GM18517 (cell line): ENCODE measurements around the gene RBM28.

Source experiments
- ATAC-seq: cut with Tn5 transposase; IDR thresholded peaks from one replicate; pipeline ENCODE4 v1.9.1; 2021; ENCODE audit warnings: mild to moderate bottlenecking, moderate library complexity; ENCODE audit not compliant: unreplicated experiment

RBM28 gene, protein sequence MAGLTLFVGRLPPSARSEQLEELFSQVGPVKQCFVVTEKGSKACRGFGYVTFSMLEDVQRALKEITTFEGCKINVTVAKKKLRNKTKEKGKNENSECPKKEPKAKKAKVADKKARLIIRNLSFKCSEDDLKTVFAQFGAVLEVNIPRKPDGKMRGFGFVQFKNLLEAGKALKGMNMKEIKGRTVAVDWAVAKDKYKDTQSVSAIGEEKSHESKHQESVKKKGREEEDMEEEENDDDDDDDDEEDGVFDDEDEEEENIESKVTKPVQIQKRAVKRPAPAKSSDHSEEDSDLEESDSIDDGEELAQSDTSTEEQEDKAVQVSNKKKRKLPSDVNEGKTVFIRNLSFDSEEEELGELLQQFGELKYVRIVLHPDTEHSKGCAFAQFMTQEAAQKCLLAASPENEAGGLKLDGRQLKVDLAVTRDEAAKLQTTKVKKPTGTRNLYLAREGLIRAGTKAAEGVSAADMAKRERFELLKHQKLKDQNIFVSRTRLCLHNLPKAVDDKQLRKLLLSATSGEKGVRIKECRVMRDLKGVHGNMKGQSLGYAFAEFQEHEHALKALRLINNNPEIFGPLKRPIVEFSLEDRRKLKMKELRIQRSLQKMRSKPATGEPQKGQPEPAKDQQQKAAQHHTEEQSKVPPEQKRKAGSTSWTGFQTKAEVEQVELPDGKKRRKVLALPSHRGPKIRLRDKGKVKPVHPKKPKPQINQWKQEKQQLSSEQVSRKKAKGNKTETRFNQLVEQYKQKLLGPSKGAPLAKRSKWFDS

DNA sequence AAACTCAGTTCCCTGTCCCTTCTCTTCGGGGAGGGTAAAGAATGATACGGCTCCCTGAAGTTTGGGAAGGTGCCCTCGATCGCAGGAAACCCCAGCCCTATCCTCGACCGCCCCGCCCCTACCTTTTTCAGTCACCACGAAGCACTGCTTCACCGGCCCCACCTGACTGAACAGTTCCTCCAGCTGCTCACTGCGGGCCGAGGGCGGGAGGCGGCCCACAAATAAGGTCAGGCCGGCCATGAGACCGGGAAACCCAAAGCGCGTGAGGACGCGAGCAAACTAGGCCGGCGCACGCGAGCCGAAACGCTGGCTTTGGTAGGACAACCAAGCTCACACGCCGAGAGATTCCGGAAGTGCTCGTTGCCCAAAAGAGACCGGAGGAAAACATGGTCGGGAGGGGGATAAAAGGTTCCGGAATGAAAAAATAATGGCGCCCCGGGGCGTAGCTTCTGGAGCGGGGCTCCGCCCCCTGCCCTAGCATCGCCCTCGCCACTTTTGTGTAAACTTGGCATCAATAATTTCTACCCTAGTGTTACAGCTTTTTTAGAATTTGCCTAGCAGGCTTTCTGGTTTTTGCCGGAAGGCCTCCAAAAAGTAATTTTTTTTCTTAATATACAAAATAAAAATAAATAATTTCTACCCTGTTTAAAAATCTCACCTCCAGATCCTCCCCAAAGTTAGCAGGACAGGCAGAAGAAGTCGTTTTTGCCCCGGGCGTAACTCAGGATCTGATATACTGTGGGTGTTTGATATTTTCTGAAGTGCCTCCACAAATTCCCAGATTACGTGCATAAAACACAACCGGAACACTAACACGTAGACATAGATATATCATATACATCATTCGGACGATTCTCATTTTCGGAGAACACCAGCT lies at the start of gene RBM28:
Gene RBM28 (minus strand): TSS at position 355 of the 877 bp plus-strand sequence. CDS start 115 bp downstream, at position 240.
- peak; percentile 92 for ATAC-seq

DNA sequence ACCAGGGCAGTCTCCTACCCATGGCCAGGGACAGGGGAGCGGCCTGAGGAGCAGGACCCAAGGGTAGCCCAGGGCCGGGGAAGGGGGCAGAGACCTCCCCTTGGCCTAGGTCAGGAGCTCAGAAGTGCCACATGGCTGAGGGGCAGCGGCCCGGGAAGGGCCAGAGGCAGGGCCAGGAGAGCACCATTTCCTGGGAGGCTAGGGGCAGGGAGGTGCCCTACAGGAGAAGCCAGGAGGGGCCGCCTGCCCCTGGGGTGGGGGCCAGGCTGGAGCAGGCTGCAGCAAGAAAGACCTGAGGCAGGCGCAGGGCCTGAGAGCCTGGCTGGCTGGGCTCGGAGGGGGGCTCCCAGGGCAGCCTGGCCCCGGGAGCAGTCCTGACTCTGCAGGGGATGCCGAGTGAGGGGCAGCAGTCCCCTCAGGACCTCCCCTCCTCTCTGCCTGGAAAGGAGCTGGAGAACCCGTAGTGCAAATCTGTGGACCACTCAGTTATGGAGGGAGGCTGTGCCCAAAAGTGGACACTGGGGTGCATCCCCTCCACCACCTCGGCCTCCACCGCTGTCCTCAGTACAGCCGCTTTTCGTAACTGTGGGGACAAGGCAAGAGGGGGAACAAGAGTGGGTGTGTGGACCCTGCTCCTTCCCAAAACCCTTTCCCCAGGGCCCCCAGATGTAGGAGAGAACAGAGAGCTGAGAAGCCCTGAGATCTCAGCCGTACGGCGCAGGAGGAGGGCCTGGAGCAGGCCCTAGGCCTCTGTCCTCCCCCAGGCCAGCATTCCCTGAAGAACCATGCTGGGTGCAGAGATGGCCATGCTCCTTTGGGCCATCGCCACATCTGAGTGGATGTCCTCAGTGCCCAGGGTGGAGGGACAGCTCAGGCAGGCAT lies 49.0 kb upstream of the RBM28 start:
- no peak for ATAC-seq

- no peak for ATAC-seq
These were observed 48.1 kb upstream of the RBM28 start for GRCh38 chr7:128391805-128392204.

- no peak for ATAC-seq
These were observed 47.3 kb upstream of the RBM28 start for GRCh38 chr7:128390871-128391565.

- ATAC-seq: no peak
These were observed 46.1 kb upstream of the RBM28 start for GRCh38 chr7:128389618-128390329.

DNA sequence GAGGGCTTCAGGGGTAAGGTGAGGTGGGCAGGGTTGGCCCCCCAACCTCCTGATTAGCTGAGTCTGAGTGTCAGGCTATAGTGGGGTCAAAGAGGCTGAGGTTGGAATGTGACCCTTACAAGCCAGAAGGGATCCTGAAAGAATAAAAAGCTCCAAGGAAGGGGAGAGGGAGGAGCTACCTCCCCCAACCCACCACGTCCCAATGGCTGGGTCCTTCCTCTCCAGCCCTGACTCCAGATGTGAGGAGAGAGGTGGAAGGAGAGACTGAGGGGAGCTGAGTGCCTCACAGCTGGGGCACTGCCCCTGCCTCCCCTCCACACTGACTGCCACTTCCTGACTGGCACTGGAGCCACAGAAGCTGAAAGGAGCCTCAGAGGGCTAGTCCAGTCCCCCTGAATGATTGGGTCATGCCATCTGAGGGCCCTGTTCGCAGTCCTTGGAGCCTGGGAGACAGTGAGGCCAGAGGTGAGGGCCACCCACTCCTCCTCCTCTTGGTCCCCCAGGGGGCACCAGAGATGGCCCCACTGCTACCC lies 45.4 kb upstream of the RBM28 start:
- no peak for ATAC-seq

DNA sequence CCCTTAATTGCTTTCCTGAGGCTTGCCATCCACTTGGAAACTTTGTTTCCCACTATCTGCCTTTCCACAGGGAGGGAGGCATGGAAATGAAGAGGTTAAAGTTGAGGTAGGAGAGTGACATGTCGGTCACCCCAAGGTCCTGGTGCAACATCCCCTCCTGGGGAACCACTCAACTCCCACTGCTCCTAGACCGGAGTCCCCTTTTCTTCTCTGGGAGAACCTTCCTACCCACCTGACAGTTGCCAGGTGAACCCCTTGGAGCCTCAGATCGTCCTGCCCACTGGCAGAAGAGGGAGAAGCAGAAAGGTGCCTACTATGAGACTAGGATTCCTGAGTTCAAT lies 44.4 kb upstream of the RBM28 start:
- ATAC-seq: no peak

DNA sequence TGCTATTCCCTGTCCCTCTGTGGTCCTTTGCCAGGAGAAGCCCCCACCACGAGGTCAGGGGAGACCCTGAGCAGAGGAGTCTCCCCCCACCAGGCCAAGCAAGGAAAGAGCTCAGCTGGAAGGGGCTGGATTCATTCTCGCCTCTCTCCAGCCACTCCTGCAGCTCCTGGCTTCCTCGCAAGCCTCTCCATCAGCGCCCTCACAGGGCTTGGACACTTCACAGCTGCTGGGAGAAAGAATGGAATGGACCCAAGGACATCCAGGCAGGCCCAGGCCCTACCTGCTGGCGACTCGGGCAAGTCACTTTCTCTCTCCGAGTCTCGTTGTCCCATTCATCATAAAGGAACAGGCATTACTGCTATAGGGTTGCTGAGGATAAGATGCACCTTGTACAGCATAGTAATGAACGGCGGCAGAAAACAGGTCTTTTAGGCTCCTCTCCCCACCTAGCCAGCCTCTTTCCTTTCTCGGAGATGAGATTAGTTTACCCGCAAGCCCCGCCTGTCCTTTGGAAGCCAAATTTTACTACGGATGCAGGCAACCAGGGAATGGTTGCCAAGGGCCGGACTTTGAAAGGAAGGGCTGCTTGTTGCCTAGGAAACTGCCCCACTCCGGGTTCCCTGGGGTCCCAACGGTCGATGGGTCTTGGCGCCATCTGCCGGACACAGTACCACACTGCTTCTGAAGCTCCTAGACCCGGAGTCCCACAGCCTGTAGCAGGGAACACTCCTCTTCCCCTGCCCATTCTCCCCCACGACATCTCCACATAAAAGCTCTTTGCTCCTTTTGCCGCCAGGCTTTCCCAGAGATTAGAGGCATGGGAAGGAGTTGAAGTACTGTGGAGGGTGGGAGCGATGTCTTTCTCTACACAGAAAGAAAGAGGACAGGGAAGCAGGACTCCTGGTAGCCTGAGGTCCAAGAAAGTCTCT lies 43.8 kb upstream of the RBM28 start:
- no peak for ATAC-seq

DNA sequence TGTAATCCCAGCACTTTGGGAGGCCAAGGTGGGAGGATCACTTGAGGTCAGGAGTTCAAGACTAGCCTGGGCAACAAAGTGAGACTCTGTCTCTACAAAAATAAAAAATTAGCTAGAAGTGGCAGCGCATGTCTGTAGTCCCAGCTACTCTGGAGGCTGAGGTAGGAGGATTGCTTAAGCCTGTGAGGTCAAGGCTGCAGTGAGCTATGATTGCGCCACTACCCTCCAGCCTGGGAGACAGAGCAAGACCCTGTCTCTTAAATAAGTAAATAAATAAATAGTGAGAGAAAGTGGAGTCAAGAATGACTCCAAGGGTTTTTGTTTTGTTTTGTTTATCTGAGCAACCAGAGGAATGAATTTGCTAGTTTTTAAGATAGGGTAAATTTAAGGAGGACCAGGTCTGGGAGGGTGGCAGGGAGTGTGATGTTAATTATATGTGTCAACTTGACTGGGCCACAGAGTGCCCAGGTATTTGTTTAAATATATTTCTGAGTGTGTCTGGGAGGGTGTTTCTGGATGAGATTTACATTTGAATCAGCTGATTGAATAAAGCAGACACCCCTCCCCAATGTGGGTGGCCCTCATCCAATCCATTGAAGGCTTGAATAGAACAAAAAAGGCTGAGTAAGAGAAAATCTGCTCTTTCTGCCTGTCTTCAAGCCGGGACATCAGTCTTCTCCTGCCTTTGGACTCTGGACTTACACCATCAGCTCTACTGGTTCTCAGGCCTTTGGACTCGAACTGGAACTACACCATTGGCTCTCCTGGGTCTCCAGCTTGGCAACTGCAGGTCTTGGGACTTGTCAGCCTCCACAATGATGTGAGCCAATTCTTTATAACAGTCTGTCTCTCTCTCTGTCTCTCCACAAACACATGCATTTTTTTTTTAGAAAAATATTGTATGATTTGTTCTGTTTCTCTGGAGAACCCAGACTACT lies 42.5 kb upstream of the RBM28 start:
- ATAC-seq: no peak

- no peak for ATAC-seq
These were observed 41.0 kb upstream of the RBM28 start for GRCh38 chr7:128384726-128385125.

DNA sequence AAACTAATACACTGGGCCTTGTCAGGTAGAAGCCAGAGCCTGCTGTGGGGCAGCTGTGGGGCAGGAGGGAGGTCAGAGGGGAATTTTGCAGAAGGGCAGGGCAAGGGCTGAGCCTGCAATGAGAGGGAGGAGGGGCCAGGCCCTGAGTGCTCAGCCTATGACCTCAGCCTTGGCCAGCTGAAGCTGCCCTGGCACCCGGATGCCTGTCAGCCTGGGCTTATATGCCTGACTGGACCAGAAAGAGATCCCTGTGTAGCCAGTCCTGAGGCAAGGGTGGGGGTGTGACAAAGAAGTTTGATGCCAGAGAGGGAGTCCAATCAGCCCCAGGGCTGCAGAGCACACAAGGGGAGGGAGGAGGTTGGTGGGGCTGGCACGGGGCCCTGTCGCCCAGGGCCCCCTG lies 40.1 kb upstream of the RBM28 start:
- no peak for ATAC-seq

DNA sequence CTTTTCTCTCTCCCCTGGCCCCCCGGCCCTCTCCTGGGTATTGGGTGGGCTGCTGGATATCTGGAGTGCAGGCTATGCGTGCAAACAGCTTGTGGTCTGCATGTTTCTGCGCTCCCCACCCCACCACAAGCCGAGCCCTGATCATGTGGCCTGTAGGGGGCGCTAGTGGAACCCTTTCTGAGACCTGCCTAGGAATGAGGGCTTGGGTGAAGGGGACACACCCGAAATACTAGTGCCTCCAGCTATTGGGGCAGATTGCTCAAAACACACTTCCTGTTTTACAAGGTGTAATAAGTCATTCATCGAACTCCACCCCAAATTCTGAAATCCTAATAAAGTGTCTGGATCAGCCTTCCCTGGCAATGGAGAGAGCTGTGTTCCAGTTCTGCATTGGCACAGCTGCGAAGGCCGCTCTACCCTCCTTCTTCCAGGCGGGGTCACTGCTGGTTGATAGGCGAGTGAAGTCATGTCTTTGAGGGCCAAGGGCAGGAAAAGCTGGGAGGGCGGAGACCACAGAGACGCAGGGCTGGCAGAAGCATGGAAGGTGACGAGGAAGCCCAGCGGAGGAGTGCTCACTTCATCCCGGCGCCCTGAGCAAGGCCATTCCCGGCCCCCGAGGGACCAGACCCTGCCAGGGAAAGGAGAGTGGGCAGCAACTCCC lies 37.6 kb upstream of the RBM28 start:
- no peak for ATAC-seq

GRCh38 chr7:128380483-128381106 lies 36.9 kb upstream of the RBM28 start:
- ATAC-seq: no peak

- no peak for ATAC-seq
These were observed 36.3 kb upstream of the RBM28 start for GRCh38 chr7:128379900-128380479.

DNA sequence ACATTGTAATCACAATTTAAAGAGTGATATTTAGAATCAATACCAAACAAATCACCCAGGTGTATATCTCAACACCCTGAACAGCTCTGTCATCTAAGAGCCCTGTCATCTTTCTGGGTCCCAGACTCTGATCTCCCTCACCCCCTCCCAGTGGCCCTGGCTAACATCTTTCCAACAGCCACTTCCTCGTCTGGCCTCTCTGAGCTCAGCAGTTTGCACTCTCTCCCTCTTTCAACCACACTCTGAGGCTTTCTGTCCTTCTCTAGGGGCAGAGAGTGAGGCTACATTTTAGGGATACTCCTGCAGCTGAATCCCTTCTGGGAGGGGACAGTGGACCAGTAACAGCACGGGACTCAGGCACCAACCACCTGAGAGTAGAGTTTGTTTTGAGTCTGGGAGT lies 34.9 kb upstream of the RBM28 start:
- ATAC-seq: no peak
